Activated naive CD8-positive, alpha-beta T cell (primary cell): ENCODE measurements around the gene ZNF488.
"Not testable (repeated sequence)": the region's sequence is repeated elsewhere in the genome, so short reads cannot be mapped to it uniquely, and the experiment has no call there.

Source experiments
- H3K27ac Mint-ChIP-seq: one replicate; pipeline ENCODE4 v1.8.0; 2021; ENCODE audit warnings: mixed read lengths
- H3K27me3 Mint-ChIP-seq: one replicate; pipeline ENCODE4 v1.8.0; 2021; ENCODE audit warnings: mixed read lengths
- H3K36me3 Mint-ChIP-seq: one replicate; pipeline ENCODE4 v1.8.0; 2021; ENCODE audit warnings: mixed read lengths
- H3K4me1 Mint-ChIP-seq: one replicate; pipeline ENCODE4 v1.8.0; 2021; ENCODE audit warnings: low read depth, mixed read lengths
- H3K4me3 Mint-ChIP-seq: one replicate; pipeline ENCODE4 v1.8.0; 2021; ENCODE audit warnings: mild to moderate bottlenecking, mixed read lengths
- H3K9me3 Mint-ChIP-seq: one replicate; pipeline ENCODE4 v1.8.0; 2021; ENCODE audit warnings: low read depth, mixed read lengths

Gene ZNF488

DNA sequence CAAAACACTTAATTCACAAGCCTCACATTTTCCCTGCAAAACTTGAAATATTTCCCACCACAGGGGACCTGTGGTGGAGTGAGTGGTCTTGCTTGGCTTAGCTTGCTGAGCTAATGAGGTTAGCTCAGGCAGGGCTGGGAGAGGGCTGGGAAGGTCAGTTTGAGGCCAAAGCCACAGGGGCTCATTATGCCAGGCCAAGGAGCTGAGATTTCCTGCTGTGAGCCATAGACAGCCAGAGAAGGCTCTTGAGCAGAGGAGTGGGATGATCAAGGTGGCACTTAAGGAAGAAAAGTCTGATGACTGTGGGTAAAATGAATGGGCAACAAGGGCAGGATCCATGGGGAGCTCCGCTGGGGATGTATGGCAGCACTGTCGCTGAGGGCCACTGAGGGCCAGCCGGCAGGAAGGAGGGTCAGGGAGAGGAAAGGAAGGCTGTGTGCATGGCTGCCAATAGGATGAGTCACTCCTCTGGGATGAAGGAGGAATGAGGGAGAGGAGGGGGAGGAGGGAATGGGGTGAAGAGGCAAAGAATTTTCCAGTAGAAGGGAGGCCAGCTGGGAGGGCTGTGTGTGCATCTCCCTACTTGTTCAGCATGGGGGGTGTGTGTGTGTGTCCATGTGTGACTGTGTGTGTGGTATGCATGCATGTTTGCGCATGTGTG lies 18.7 kb upstream of the ZNF488 start:
- H3K27ac Mint-ChIP-seq, result no peak overlapping the region
- no peaks in the 10 kb centered on the region for H3K9me3 Mint-ChIP-seq

DNA sequence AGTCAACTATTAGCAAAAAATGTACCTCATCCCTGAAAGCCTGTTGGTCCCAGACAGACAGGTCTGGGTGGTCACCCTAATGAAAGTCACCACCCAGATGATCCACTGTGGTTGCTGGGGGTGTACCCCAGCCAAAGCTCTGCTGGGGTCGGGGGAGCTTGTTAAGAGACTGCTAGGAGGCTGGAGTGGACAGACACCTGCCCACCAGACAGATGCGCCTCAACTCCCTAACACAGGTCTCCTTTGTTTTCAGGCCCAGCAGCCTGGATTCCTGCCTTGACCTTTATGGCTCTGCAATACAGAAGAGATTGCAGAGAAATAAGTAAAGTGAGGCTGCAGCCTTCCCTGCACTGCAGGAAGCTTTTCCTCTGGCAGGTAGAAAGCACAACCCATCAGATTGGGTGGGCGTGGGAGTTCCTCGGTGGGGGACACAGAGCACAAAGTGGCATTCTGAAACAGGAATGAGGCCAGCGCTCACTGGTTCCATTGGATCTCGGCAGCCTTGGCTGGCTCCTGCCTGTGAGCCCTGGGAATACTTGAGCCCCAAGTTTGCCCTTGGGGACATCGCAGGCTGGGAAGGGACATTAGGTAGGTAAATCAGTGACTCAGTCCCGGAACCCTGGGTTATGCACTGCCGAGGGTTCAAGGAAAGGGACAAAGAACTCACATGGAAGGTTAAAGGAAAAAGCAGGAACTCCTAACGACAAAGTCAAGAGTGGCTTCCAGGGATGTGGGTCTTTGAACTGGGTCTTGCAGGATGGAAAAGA lies 18.0 kb upstream of the ZNF488 start:
- Mint-ChIP-seq H3K27me3 (peaks cover 10% of the 10 kb centered on the region), H3K9me3 (no peaks in the 10 kb centered on the region), H3K4me3 (no peak overlapping the region), H3K4me1 (no peaks in the 10 kb centered on the region), H3K27ac (no peak overlapping the region), H3K36me3 (no peaks in the 10 kb centered on the region)

More for the DNA sequence above, 18.7 kb upstream of the ZNF488 start:
- peaks cover 10% of the 10 kb centered on the region for H3K27me3 Mint-ChIP-seq
- no peaks in the 10 kb centered on the region for H3K4me1 Mint-ChIP-seq
- H3K36me3 Mint-ChIP-seq, result no peaks in the 10 kb centered on the region
- no peak overlapping the region for H3K4me3 Mint-ChIP-seq

DNA sequence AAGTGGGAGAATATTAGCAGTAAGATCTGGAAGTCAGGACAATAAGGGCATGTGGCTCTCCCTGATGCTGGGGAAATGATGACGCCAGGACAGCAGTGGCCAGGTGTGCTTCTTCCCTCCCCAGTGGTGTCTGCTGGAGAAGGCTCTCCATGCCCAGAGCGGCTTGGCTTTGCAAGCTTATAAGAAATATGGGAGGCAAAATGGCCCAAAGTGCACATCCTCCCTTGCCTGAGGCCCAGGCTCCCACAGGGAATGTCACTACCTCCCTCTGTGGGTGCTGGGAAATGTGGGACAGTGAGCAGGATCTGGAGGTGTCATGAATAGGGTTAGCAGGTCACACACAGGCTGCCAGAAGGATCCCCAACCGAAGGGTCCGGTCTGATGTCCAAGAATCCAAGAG lies 17.1 kb upstream of the ZNF488 start:
- Mint-ChIP-seq H3K4me1 (no peaks in the 10 kb centered on the region), H3K9me3 (no peaks in the 10 kb centered on the region), H3K27me3 (peaks cover 14% of the 10 kb centered on the region), H3K36me3 (no peaks in the 10 kb centered on the region), H3K27ac (no peak overlapping the region), H3K4me3 (no peak overlapping the region)

DNA sequence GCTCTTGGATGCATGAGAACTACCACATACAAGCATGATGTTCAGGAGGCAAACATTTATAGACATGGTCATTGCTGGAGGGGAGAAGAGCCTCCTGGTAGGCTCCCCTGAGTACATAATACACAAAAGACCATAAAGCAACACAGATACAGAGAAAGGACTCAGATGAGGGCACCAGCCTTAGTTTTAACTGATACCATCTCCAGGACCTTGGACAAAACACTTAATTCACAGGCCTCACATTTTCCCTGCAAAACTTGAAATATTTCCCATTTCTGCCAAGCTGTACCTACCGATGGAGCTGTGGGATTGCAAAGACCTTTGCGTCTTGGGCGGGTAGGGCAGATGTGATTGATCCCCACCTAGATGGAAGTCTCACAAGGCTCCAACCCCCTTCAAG lies 16.7 kb upstream of the ZNF488 start:
- peaks cover 14% of the 10 kb centered on the region for H3K27me3 Mint-ChIP-seq
- no peak overlapping the region for H3K4me3 Mint-ChIP-seq
- H3K9me3 Mint-ChIP-seq, result no peaks in the 10 kb centered on the region
- H3K27ac Mint-ChIP-seq, result no peak overlapping the region
- no peaks in the 10 kb centered on the region for H3K4me1 Mint-ChIP-seq
- no peaks in the 10 kb centered on the region for H3K36me3 Mint-ChIP-seq

DNA sequence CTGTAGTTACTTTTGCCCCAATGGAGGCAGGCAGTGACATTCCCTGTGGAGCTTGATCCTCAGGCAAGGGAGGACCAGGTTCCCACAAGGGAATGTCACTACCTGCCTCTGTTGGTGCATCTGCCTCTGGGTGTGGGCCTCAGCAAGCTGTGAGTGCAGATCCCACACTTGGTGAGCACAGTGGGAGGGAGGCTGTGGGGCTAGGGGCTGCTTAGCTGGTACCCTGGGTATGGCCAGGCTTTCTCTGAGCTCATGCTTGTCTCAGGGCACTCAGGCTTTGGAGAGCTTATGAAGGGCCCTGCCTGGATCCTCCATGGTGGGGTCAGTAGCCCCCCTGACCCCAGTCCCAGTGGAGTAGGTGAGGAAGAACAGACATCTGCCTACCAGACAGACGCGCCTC lies 16.2 kb upstream of the ZNF488 start:
- peaks cover 14% of the 10 kb centered on the region for H3K27me3 Mint-ChIP-seq
- no peak overlapping the region for H3K4me3 Mint-ChIP-seq
- H3K27ac Mint-ChIP-seq, result no peak overlapping the region
- H3K36me3 Mint-ChIP-seq, result no peaks in the 10 kb centered on the region
- H3K9me3 Mint-ChIP-seq, result no peaks in the 10 kb centered on the region
- H3K4me1 Mint-ChIP-seq, result no peaks in the 10 kb centered on the region

DNA sequence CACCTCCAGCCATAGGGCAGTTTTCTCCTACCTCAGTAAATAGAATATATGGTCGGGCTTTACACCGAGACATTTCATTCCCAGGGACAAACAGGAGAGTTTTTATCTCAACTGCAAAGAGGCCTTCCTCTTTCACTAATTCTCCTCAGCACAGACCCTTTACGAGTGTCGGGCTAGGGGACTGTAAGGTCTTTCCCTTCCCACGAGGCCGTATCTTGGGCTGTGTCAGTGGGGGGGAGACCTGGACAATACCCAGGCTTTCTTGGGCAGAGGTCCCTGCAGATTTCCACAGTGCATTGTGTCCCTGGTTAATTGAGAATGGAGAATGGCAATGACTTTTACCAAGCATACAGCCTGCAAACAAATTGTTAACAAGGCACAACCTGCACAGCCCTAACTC lies 13.2 kb upstream of the ZNF488 start:
- peaks cover 19% of the 10 kb centered on the region for H3K27me3 Mint-ChIP-seq
- no peaks in the 10 kb centered on the region for H3K9me3 Mint-ChIP-seq
- no peak overlapping the region for H3K4me3 Mint-ChIP-seq
- H3K27ac Mint-ChIP-seq, result no peak overlapping the region
- H3K4me1 Mint-ChIP-seq, result no peaks in the 10 kb centered on the region
- H3K36me3 Mint-ChIP-seq, result no peaks in the 10 kb centered on the region

DNA sequence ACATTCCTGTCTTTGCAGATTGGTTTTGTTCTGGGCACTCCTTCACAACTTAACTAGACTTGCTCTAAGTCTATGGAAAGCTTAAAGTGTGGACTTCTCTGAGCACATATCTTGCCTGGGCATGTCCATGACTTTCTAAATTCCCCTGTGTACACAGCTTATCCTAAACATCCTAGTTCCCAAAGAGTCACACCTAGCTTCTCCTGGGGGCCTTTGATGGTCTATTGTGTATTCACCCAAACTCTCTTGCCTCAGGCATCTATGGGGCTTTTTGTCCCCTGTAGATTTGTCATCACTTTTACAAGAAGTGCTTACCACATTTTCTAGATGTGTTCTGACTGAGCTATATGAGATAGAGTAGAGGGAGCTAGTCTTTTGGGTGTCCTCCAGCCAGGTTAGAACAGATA lies 12.2 kb upstream of the ZNF488 start:
- Mint-ChIP-seq H3K4me1 (no peaks in the 10 kb centered on the region), H3K36me3 (no peaks in the 10 kb centered on the region), H3K4me3 (no peak overlapping the region), H3K9me3 (no peaks in the 10 kb centered on the region), H3K27ac (no peak overlapping the region), H3K27me3 (peaks cover 22% of the 10 kb centered on the region)

DNA sequence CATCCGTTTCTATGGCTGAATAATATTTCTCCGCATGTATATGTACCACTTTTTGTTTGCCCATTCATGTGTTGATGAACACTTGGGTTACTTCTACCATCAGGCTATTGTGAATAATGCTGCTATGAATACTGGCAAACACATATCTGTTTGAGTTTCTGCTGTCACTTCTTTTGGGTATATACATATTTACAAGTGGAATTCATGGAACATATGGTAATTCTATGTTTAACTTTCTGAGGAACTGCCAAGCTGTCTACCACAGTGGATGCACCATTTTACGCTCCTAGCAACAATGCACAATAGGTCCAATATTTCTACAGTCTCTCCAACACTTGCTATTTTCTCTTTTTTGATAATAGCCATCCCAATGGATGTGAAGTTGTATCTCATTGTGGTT lies 5.5 kb upstream of the ZNF488 start:
- no peaks in the 10 kb centered on the region for H3K36me3 Mint-ChIP-seq
- peaks cover 4% of the 10 kb centered on the region for H3K4me1 Mint-ChIP-seq
- peaks cover 16% of the 10 kb centered on the region for H3K27me3 Mint-ChIP-seq
- H3K4me3 Mint-ChIP-seq, result no peak overlapping the region
- H3K9me3 Mint-ChIP-seq, result no peaks in the 10 kb centered on the region
- no peak overlapping the region for H3K27ac Mint-ChIP-seq

DNA sequence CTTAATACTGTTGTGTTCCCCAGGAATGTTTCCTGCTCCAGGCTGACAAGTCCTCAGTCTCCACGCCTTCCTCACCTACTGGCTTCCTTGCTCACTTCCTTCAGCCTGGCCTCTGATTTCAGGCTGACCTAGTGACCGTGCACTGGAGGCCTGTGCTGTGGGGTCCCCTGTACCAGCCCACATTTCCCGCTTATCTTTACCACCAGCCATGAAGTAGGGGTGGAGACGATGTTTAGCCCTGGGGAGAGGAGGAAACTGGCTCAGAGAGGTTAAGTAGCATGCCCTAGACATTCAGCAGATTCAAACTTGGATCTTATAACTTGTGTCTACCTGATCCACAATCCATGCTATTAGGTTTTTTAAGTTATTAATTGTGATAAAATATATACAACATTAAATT lies 4.8 kb upstream of the ZNF488 start:
- H3K9me3 Mint-ChIP-seq, result no peaks in the 10 kb centered on the region
- H3K27ac Mint-ChIP-seq, result no peak overlapping the region
- H3K4me3 Mint-ChIP-seq, result no peak overlapping the region
- H3K36me3 Mint-ChIP-seq, result no peaks in the 10 kb centered on the region
- H3K27me3 Mint-ChIP-seq, result peaks cover 13% of the 10 kb centered on the region
- peaks cover 5% of the 10 kb centered on the region for H3K4me1 Mint-ChIP-seq

DNA sequence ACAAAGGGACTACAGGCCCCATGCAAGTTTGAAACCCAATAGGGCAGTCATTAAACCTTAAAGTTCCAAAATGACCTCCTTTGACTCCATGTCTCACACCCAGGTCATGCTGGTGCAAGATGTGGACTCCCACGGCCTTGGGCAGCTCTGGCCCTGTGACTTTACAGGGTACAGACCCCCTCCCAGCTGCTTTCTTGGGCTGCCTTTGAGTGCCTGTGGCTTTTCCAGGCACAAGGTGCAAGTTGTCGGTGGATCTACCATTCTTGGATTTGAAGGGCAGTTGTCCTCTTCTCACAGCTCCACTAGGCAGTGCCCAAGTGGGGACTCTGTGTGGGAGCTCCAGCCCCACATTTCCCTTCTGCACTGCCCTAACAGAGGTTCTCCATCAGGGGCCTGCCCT lies 2.0 kb upstream of the ZNF488 start:
- Mint-ChIP-seq H3K27me3 (peaks cover 17% of the 10 kb centered on the region), H3K4me3 (peak overlapping the region; percentile 1), H3K4me1 (peaks cover 12% of the 10 kb centered on the region)
- H3K27ac Mint-ChIP-seq, H3K36me3 Mint-ChIP-seq, H3K9me3 Mint-ChIP-seq: not testable (repeated sequence)

DNA sequence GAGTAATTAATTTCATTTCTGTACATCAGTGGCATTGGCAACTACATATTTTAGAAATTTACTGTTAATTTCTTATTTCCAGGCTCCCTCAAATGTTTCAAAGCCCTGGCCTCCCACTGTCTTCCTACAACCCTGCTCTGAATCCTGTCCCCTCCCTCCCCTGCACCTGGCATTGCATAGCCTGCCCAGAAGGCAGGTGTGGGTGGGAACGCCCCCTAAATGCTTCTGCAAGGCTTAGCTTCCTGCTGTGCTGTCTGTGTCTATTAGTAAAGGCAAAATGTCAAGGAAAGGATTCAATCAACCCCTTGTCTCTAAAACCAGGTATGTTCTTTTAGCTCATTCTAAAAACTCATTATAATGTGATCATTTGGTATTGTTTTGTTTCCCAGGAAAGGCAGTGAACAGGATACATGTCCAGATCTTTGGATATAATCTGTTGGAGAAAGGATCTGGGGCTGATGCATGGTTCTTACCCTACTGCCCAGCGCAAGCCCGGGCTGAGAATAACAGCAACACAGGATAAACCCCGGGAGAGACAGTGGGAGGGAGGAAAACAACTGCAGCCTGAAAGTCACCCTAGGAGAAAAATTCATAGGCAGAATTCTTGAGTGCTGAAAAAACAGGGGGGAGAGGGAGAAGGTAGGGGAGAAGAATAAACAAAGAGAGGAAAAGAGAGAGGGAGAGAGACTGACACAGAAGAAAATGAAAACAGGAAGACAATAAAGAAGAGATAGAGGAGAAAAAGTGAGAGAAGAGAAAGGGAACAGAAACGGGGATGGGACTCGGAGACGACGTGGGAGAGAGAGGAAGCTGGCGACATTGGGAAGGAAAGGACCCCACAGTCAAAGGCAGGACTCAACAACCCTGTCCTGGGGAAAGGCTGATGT lies 589 bp downstream of the ZNF488 start:
- Mint-ChIP-seq H3K36me3 (no peaks in the 10 kb centered on the region), H3K9me3 (no peaks in the 10 kb centered on the region), H3K4me3 (peak overlapping the region; percentile 93), H3K27me3 (peaks cover 27% of the 10 kb centered on the region), H3K4me1 (peaks cover 12% of the 10 kb centered on the region), H3K27ac (peak overlapping the region; percentile 64)

DNA sequence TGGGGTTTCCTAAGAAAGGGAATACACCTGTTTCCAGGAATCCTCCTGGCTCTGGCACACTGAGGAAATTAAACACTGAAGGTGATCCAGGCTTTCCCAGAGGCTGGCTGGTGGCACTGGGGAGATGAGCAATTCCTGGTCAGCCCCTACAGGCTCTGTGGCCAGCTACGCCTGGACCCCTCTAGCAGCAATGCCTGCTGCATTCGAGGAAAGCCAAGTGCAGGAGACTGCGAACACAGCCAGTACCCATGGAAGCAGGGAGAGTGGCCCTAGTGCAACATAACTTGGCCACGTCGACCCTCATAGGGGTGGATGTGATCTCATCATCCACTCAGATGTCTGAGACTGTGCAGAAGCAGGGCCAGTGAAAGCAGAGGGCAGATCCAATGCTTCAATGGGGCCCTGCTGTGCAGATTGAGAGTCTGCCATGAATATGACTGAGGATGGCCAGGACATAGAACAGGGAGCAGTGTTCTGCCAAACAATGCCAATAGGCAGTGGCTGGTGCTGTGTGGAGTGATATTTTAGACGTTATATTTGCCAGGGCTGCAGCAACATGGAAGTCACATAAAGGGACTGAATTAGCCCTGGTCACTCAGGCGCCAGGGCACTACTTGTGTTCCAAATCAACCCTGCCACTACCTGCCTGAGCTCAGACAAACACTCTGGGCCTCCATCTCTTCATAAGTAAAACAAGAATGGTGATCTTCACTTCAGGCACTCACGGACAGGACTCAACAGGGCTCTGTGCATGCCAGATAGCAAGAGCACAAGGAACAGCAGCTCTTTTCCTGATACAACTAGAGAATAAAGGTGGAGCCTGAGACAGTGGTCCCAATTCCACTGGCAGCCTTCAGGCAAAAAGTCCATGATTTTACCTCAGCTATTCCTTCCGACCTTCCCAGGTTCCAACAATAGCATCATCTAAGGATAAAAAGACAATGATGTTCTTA lies 2.4 kb downstream of the ZNF488 start:
- H3K27ac Mint-ChIP-seq, result no peak overlapping the region
- peaks cover 33% of the 10 kb centered on the region for H3K27me3 Mint-ChIP-seq
- H3K4me1 Mint-ChIP-seq, result peaks cover 12% of the 10 kb centered on the region
- no peaks in the 10 kb centered on the region for H3K9me3 Mint-ChIP-seq
- H3K4me3 Mint-ChIP-seq, result no peak overlapping the region
- no peaks in the 10 kb centered on the region for H3K36me3 Mint-ChIP-seq

DNA sequence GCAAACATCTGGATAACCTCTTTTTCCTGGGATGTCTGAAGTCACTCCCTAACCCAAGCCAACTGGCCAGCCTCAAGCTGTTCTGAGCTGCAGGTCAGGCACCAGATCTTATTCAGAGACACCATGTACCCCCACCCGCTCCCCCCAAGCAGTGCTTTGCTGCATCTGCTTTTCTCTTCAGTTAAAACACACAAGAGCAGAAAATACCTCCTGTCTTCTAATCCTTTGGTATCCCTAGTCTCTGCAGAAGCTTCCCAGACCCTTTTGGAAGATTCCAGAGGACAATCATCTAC lies 3.0 kb downstream of the ZNF488 start:
- Mint-ChIP-seq H3K4me3 (no peak overlapping the region), H3K4me1 (peaks cover 12% of the 10 kb centered on the region), H3K9me3 (no peaks in the 10 kb centered on the region), H3K27ac (no peak overlapping the region), H3K36me3 (no peaks in the 10 kb centered on the region), H3K27me3 (peaks cover 33% of the 10 kb centered on the region)

DNA sequence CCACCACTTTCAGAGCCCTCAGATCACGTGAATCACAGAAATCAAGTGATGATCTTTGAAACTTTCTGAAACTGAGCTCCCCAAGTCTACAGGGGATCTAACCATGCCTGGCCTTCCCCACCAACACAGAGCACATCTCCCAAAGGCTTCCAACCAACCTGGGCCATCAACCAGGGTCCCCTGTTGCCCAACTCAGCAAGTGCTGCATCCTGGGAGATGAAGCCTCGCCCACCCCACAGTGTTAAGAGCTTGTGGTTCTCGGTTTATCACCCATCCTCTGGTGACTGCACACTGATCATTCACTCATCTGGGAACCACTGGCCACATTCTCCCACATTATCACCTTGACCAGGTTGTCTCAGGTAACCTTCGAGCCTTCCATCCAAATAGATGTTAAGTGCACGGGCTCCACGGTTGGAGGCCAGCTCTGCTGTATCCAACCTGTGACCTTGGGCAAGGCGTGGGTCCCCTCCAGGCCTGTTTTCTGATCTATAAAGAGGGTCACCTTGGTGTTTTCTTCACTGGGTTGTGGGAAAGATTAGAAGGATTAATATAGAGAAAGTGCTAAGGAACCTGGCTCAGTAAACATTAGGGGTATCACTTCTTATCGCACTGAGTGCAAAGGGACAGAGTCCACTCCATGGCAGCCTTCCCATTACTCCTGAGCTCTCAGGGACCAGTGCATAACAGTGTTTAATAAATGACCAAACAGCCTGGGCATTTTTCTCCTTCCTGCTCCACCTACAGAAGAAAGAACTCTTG lies 3.6 kb downstream of the ZNF488 start:
- H3K9me3 Mint-ChIP-seq, result no peaks in the 10 kb centered on the region
- no peaks in the 10 kb centered on the region for H3K36me3 Mint-ChIP-seq
- no peak overlapping the region for H3K27ac Mint-ChIP-seq
- peaks cover 12% of the 10 kb centered on the region for H3K4me1 Mint-ChIP-seq
- peaks cover 33% of the 10 kb centered on the region for H3K27me3 Mint-ChIP-seq
- no peak overlapping the region for H3K4me3 Mint-ChIP-seq
